Hepatocyte (in vitro differentiated cells): ENCODE measurements around the gene EARS2. TPM values are rescaled to one million over a fixed set of nuclear protein-coding genes. Genes with fewer than 3 reads are reported as not detected.
A peak's percentile ranks its signal among the peaks of the same experiment; 100 is the strongest.

Experiments used
- DNase-seq: peaks from one replicate; pipeline ENCODE4 v3.0.0-alpha.2; 2016; ENCODE audit warnings: low spot score
- H2AFZ ChIP-seq: fragments of 200-600 bp; sonication (generic); 2 replicates; pipeline ENCODE4 v1.6.0; 2016; ENCODE audit warnings: antibody characterized with exemption, mild to moderate bottlenecking
- H3K27ac ChIP-seq: fragments of 200-600 bp; sonication (generic); 2 replicates; pipeline ENCODE4 v1.5.1; 2016; ENCODE audit warnings: mild to moderate bottlenecking
- H3K27me3 ChIP-seq: fragments of 200-600 bp; sonication (generic); 2 replicates; pipeline ENCODE4 v1.6.1; 2016
- H3K36me3 ChIP-seq: fragments of 200-600 bp; sonication (generic); replicated peaks from 2 replicates; pipeline ENCODE4 v1.5.1; 2016; ENCODE audit warnings: low read depth; ENCODE audit not compliant: insufficient read depth
- H3K4me1 ChIP-seq: fragments of 200-600 bp; sonication (generic); 2 replicates; pipeline ENCODE4 v1.5.1; 2016; ENCODE audit warnings: mild to moderate bottlenecking, moderate library complexity; ENCODE audit not compliant: insufficient read depth
- H3K4me2 ChIP-seq: fragments of 200-600 bp; sonication (generic); 2 replicates; pipeline ENCODE4 v1.6.0; 2016
- H3K4me3 ChIP-seq: fragments of 200-600 bp; sonication (generic); 2 replicates; pipeline ENCODE4 v1.5.1; 2016; ENCODE audit warnings: mild to moderate bottlenecking
- H3K79me2 ChIP-seq: fragments of 200-600 bp; sonication (generic); 2 replicates; pipeline ENCODE4 v1.6.0; 2017; ENCODE audit warnings: mild to moderate bottlenecking
- H3K9me2 ChIP-seq: fragments of 200-600 bp; sonication (generic); replicated peaks from 2 replicates; pipeline ENCODE4 v1.6.0; 2017; ENCODE audit warnings: mild to moderate bottlenecking; ENCODE audit not compliant: insufficient read depth
- H3K9me3 ChIP-seq: fragments of 200-600 bp; sonication (generic); 2 replicates; pipeline ENCODE4 v1.5.1; 2016; ENCODE audit warnings: low read depth, mild to moderate bottlenecking
- H4K20me1 ChIP-seq: fragments of 200-600 bp; sonication (generic); 2 replicates; pipeline ENCODE4 v1.6.0; 2016; ENCODE audit warnings: mild to moderate bottlenecking; ENCODE audit not compliant: insufficient read depth, poor library complexity, severe bottlenecking
- CTCF ChIP-seq: fragments of 200-600 bp; sonication (generic); IDR thresholded peaks from 2 replicates; pipeline ENCODE4 v1.5.1; 2016; ENCODE audit warnings: antibody characterized with exemption, mild to moderate bottlenecking; ENCODE audit not compliant: poor library complexity
- EZH2 ChIP-seq: fragments of 200-600 bp; sonication (generic); IDR thresholded peaks from 2 replicates; pipeline ENCODE4 v1.6.1; 2016; ENCODE audit warnings: antibody characterized with exemption, mild to moderate bottlenecking, borderline replicate concordance
- EZH2phosphoT487 ChIP-seq: fragments of 200-600 bp; sonication (generic); IDR thresholded peaks from one replicate; pipeline ENCODE4 v1.6.1; 2018; ENCODE audit warnings: antibody characterized with exemption, mild to moderate bottlenecking, low read depth, moderate library complexity; ENCODE audit not compliant: unreplicated experiment, severe bottlenecking
- WGBS: methylation state at CpG from one replicate; pipeline ENCODE4 v1.1.6; 2016; ENCODE audit warnings: low lambda C conversion rate; ENCODE audit errors: missing lambda C conversion rate; 5-methylcytosine and 5-hydroxymethylcytosine counted together
- polyA plus RNA-seq: library from polyadenylated mRNA; unstranded; fragments of >200 nt; fragmentation: Nextera tagmentation; extraction: Ambion mirVana; gene quantifications from 2 replicates; pipeline ENCODE4 v1.2.1, GENCODE V29; 2016
- total RNA-seq: library from RNA; depleted of rRNA; stranded (reverse); fragments of >200 nt; gene quantifications from 2 replicates; pipeline ENCODE4 v1.2.3, GENCODE V29; 2014

EARS2 gene
- total and polyA plus RNA-seq, 2 experiments from 2014 or later, result 25.2 to 26.5 TPM

DNA sequence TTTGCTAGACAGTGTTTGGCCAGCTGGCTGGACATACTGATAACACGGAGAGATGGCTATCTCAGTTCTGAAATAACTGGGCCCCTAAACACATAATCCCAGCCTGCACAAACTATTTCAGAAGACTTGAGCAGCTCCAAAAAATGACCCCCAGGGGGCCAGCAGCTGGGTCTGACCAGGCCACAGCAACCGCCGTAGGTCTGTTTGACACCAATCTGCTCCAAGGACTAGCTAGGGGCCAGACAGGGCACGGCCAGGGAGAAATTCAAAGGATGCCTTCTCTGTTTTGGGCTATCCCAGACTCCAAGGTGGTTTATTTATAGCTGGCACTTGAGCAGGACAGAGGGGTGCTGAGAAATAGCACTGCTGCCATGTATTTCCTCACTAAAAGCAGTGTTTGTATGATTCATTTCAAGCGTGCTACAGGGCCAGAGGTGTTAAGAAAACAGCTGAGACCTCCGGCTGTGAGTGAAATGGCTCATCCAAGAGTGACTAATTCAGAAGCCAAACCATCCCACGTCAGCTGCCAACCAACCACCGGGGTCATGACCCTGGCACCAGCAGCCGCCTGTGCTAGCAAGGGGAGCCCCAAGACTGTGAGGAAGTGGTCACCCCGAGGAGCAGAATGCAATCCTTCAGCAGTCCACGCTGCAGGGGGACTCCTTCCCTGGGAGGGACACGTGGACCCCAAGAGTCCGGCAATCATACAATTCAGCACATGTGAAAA lies 52.5 kb downstream of the EARS2 start:
- peaks cover 72% of the 10 kb centered on the region for H4K20me1 ChIP-seq
- peak overlapping the region; percentile 75 for H3K27ac ChIP-seq
- no peaks in the 10 kb centered on the region for H3K27me3 ChIP-seq
- H3K4me1 ChIP-seq, result peaks cover 4% of the 10 kb centered on the region
- H3K4me2 ChIP-seq, result peak overlapping the region; percentile 62
- H2AFZ ChIP-seq, result no peak overlapping the region
- no peaks in the 10 kb centered on the region for H3K9me3 ChIP-seq
- H3K9me2 ChIP-seq, result no peaks in the 10 kb centered on the region
- H3K4me3 ChIP-seq, result no peak overlapping the region
- peak; percentile 67 for DNase-seq
- TF ChIP-seq CTCF (no peak), EZH2 (no peak), EZH2phosphoT487 (no peak)
- H3K79me2 ChIP-seq, result peaks cover 97% of the 10 kb centered on the region
- WGBS, result 63% methylated on average over 13 of the region's 13 CpGs
- no peaks in the 10 kb centered on the region for H3K36me3 ChIP-seq

DNA sequence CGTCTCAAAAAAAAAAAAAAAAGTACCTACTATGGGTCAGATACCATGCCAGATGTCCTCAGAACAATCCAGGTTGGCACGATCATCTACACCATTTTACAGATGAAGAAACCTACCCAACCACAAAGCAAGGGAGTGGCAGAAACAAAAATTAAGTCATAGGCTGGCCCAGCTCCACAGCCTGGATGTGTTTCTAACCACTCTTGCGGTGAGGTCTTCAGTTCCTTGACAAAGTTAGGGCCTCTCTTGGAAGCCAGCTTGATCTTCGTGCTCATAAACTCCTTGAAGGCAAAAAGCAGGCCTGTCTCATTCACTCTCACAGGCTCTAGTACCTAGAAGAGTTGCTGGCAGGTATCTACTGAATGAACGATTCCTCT lies 53.1 kb downstream of the EARS2 start:
- Histone ChIP-seq H3K27me3 (no peaks in the 10 kb centered on the region), H3K9me2 (no peaks in the 10 kb centered on the region), H4K20me1 (peaks cover 67% of the 10 kb centered on the region), H2AFZ (no peak overlapping the region), H3K79me2 (peaks cover 97% of the 10 kb centered on the region), H3K27ac (peak overlapping the region; percentile 75), H3K4me1 (peaks cover 4% of the 10 kb centered on the region), H3K9me3 (no peaks in the 10 kb centered on the region), H3K4me3 (no peak overlapping the region), H3K4me2 (peak overlapping the region; percentile 62), H3K36me3 (no peaks in the 10 kb centered on the region)
- TF ChIP-seq CTCF (no peak), EZH2phosphoT487 (no peak), EZH2 (no peak)
- peak; percentile 16 for DNase-seq
- WGBS, result 66% methylated on average over 5 of the region's 5 CpGs

DNA sequence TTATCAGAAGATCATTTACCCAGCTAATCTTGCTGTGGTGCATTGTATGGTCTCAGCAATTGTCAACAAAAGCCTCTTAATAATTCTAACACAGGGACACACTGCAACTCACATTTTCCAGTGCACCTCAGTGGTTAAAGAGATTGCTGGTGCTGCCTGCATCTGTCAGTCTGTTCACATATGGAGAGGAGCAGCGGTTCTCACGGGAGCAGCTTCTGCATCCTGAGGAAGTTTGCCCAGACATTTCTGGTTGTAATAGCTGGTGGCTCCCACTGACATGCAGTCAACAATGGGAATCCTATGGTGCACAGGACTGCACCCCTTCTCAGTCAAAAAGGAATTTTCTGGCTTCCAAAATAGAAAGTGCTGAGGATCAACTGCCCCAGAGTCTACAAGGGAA lies 54.7 kb downstream of the EARS2 start:
- Histone ChIP-seq H3K79me2 (peaks cover 97% of the 10 kb centered on the region), H3K4me3 (no peak overlapping the region), H3K27ac (no peak overlapping the region), H3K27me3 (no peaks in the 10 kb centered on the region), H3K36me3 (no peaks in the 10 kb centered on the region), H2AFZ (no peak overlapping the region), H3K4me1 (no peaks in the 10 kb centered on the region), H4K20me1 (peaks cover 52% of the 10 kb centered on the region), H3K4me2 (no peak overlapping the region), H3K9me3 (no peaks in the 10 kb centered on the region), H3K9me2 (no peaks in the 10 kb centered on the region)
- no peak for TF ChIP-seq CTCF
- no peak for TF ChIP-seq EZH2phosphoT487
- no peak for TF ChIP-seq EZH2
- DNase-seq, result no peak
- WGBS, result 85% methylated on average over 2 of the region's 2 CpGs
